CD4-positive, alpha-beta T cell (primary cell): ENCODE results near the gene COA5. TPM values are rescaled to one million over a fixed set of nuclear protein-coding genes. Genes with fewer than 3 reads are reported as not detected.

ENCODE experiments used
- ATAC-seq: fragments of 200-7000 bp; cut with Tn5 transposase; one replicate; pipeline ENCODE4 v1.10.0; 2022; ENCODE audit warnings: mild to moderate bottlenecking; ENCODE audit not compliant: poor library complexity
- CTCF ChIA-PET: fragments of 350-600 bp; sonication (Branson Sonifier 250); formaldehyde crosslinking; loops from one replicate; lab custom pipeline; 2021; ENCODE audit warnings: antibody characterized with exemption, inconsistent platforms; lab: Charles Lee
- POLR2A ChIA-PET: fragments of 350-600 bp; sonication (Branson Sonifier 250); formaldehyde crosslinking; loops from one replicate; lab custom pipeline; 2021; ENCODE audit warnings: antibody characterized with exemption, inconsistent platforms; lab: Charles Lee
- DNase-seq, 14 experiments: peaks; one replicate each; pipeline ENCODE4 v3.0.0-alpha.2; 2013 to 2020; ENCODE audit warnings: mixed read lengths in 2 of 14
- H3K27ac ChIP-seq, 2 donors: one replicate each; pipeline versions ENCODE4 v1.5.1 to v1.7.0; 2013; ENCODE audit warnings: low read length in 2 of 2, low read depth in 1 of 2, mild to moderate bottlenecking in 1 of 2
- H3K27me3 ChIP-seq, 2 experiments: 1 replicate in 1 of 2; 2 replicates in 1 of 2; pipeline versions ENCODE4 v1.6.1 to v1.7.0; 2013; ENCODE audit warnings: low read length in 2 of 2, control low read depth in 1 of 2, mild to moderate bottlenecking in 1 of 2, moderate library complexity in 1 of 2; ENCODE audit not compliant: insufficient read depth in 2 of 2, control insufficient read depth in 1 of 2
- H3K36me3 ChIP-seq: one replicate; pipeline ENCODE4 v1.6.1; 2013; ENCODE audit warnings: low read length, control low read depth; ENCODE audit not compliant: insufficient read depth
- H3K4me1 ChIP-seq: one replicate; pipeline ENCODE4 v1.6.1; 2013; ENCODE audit warnings: low read length, control low read depth; ENCODE audit not compliant: insufficient read depth
- H3K4me3 ChIP-seq: one replicate; pipeline ENCODE4 v1.5.1; 2013; ENCODE audit warnings: mild to moderate bottlenecking, low read length, moderate library complexity
- H3K9me3 ChIP-seq, 2 experiments: 1 replicate in 1 of 2; 2 replicates in 1 of 2; pipeline versions ENCODE4 v1.6.1 to v1.7.0; 2013; ENCODE audit warnings: low read length in 2 of 2, mild to moderate bottlenecking in 2 of 2, control low read depth in 1 of 2, moderate library complexity in 1 of 2; ENCODE audit not compliant: control insufficient read depth in 1 of 2, insufficient read depth in 1 of 2
- H3K27ac Mint-ChIP-seq: one replicate; pipeline ENCODE4 v1.8.0; 2020; ENCODE audit warnings: mixed read lengths
- H3K27me3 Mint-ChIP-seq: one replicate; pipeline ENCODE4 v1.8.0; 2021; ENCODE audit warnings: mixed read lengths
- H3K36me3 Mint-ChIP-seq: one replicate; pipeline ENCODE4 v1.8.0; 2021; ENCODE audit warnings: low read depth, mixed read lengths
- H3K4me1 Mint-ChIP-seq: one replicate; pipeline ENCODE4 v1.8.0; 2021; ENCODE audit warnings: low read depth, mixed read lengths
- H3K4me3 Mint-ChIP-seq: one replicate; pipeline ENCODE4 v1.8.0; 2020; ENCODE audit warnings: mild to moderate bottlenecking, mixed read lengths
- H3K9me3 Mint-ChIP-seq: one replicate; pipeline ENCODE4 v1.8.0; 2020; ENCODE audit warnings: mixed read lengths
- CTCF ChIP-seq: fragments of 200-600 bp; IDR thresholded peaks from one replicate; pipeline ENCODE4 v1.8.0; 2022; ENCODE audit warnings: antibody characterized with exemption, mild to moderate bottlenecking
- intact Hi-C, 2 experiments: fragments of 100-400 bp; cut with DNase I in 1 of 2; cut with micrococcal nuclease in 1 of 2; formaldehyde crosslinking; loops; one replicate each; pipeline versions ENCODE4 v1.15.1 to v1.9.0; 2023 to 2025; cut with DNase I, micrococcal nuclease
- total RNA-seq, 174 experiments: library from RNA in 2 of 174; stranded (reverse) in 2 of 174; gene quantifications; one replicate each; pipeline ENCODE4 v1.2.3 and lab custom pipeline; 2021 to 2026

COA5 gene
- total RNA-seq, 2 experiments from 2014 or later = 29.2 to 30.1 TPM

GRCh38 chr2:98578231-98578630 is 30.1 kb downstream of the COA5 start:
- Histone ChIP-seq H3K4me1 (no peaks in the 10 kb centered on the region), H3K27me3 (no peaks in the 10 kb centered on the region), H3K36me3 (peaks cover 96% of the 10 kb centered on the region), H3K4me3 (no peak overlapping the region), H3K27ac (no peak overlapping the region), H3K9me3 (no peaks in the 10 kb centered on the region)
- intact Hi-C loops = no loop called here
- TF ChIP-seq CTCF = no peak
- Mint-ChIP-seq H3K4me1 (no peaks in the 10 kb centered on the region), H3K36me3 (peaks cover 93% of the 10 kb centered on the region), H3K4me3 (no peak overlapping the region), H3K27me3 (no peaks in the 10 kb centered on the region), H3K9me3 (no peaks in the 10 kb centered on the region), H3K27ac (no peak overlapping the region)
- CTCF ChIA-PET = interaction anchor here (1.1 kb wide), 1 partner anchor 9 kb away, joined by 3 read pairs; no protein-coding TSS in a partner anchor
- ATAC-seq = no peak
- POLR2A ChIA-PET = interaction anchor here (0.6 kb wide), 1 partner anchor 396 kb away, joined by 3 read pairs; no protein-coding TSS in a partner anchor
- no peak for DNase-seq

DNA sequence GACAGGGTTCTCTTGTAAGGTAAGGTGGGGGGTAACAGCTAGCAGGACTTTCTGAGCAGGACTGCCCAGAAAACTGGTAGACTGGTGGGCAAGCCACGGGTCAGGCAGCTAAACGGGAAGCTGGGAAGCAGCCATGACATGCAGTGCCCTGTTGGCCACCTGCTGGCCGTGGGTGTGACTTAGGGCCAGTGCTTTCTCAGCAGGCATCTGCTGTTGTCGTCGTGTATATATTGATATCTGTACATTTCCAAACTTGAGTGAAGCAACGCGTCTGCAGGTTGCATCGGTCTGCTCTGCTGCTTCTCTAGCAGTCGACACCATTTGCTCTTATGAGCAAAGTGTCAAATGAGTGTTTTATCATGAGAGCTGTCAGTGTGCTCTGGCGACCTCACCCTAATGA is 31.0 kb downstream of the COA5 start:
- Histone ChIP-seq H3K27ac (no peak overlapping the region), H3K36me3 (peaks cover 97% of the 10 kb centered on the region), H3K9me3 (no peaks in the 10 kb centered on the region), H3K4me3 (no peak overlapping the region), H3K27me3 (no peaks in the 10 kb centered on the region), H3K4me1 (no peaks in the 10 kb centered on the region)
- no peak for TF ChIP-seq CTCF
- ChIA-PET CTCF (no interaction called here), POLR2A (no interaction called here)
- Mint-ChIP-seq H3K27me3 (no peaks in the 10 kb centered on the region), H3K36me3 (peaks cover 94% of the 10 kb centered on the region), H3K4me1 (no peaks in the 10 kb centered on the region), H3K27ac (no peak overlapping the region), H3K4me3 (no peak overlapping the region), H3K9me3 (no peaks in the 10 kb centered on the region)
- no peak for ATAC-seq
- intact Hi-C loops = no loop called here
- DNase-seq = no peak

GRCh38 chr2:98576666-98577312 is 31.5 kb downstream of the COA5 start:
- Mint-ChIP-seq H3K36me3 (peaks cover 93% of the 10 kb centered on the region), H3K4me3 (no peak overlapping the region), H3K9me3 (no peaks in the 10 kb centered on the region), H3K27ac (no peak overlapping the region), H3K4me1 (no peaks in the 10 kb centered on the region), H3K27me3 (no peaks in the 10 kb centered on the region)
- Histone ChIP-seq H3K27me3 (no peaks in the 10 kb centered on the region), H3K9me3 (no peaks in the 10 kb centered on the region), H3K4me3 (no peak overlapping the region), H3K36me3 (peaks cover 97% of the 10 kb centered on the region), H3K27ac (no peak overlapping the region), H3K4me1 (no peaks in the 10 kb centered on the region)
- intact Hi-C loops = no loop called here
- TF ChIP-seq CTCF = no peak
- no peak for ATAC-seq
- ChIA-PET POLR2A (no interaction called here), CTCF (no interaction called here)
- no peak for DNase-seq
